HepG2 (cell line): ENCODE results near the gene SMCO4. TPM values are rescaled to one million over a fixed set of nuclear protein-coding genes. Genes with fewer than 3 reads are reported as not detected.

Experiments used
- AGO2 ChIP-seq: fragments of 200-400 bp; formaldehyde crosslinking; optimal IDR thresholded peaks from 2 replicates; pipeline ENCODE3; 2017; ENCODE audit warnings: mild to moderate bottlenecking, low read depth, low read length, moderate library complexity
- CBFB ChIP-seq: sonication (generic); formaldehyde crosslinking; IDR thresholded peaks from 2 replicates; pipeline ENCODE4 v1.4.0; 2020; ENCODE audit warnings: missing genetic modification reagents
- CSRNP1 ChIP-seq: sonication (generic); formaldehyde crosslinking; IDR thresholded peaks from 2 replicates; pipeline ENCODE4 v1.8.1; 2023; ENCODE audit warnings: mild to moderate bottlenecking, missing genetic modification reagents
- DNMT1 ChIP-seq: sonication (generic); formaldehyde crosslinking; IDR thresholded peaks from 2 replicates; pipeline ENCODE4 v1.5.1; 2020; ENCODE audit warnings: mild to moderate bottlenecking, missing genetic modification reagents
- ESRRA ChIP-seq: sonication (generic); formaldehyde crosslinking; IDR thresholded peaks from 2 replicates; pipeline ENCODE4 v1.5.1; 2020; ENCODE audit warnings: mild to moderate bottlenecking, low read depth, missing genetic modification reagents
- FOXJ3 ChIP-seq: sonication (generic); formaldehyde crosslinking; IDR thresholded peaks from 2 replicates; pipeline ENCODE4 v1.4.0; 2020; ENCODE audit warnings: missing genetic modification reagents, mild to moderate bottlenecking, borderline replicate concordance
- FOXK1 ChIP-seq: sonication (generic); formaldehyde crosslinking; IDR thresholded peaks from 2 replicates; pipeline ENCODE4 v1.4.0; 2020; ENCODE audit warnings: low read depth, missing genetic modification reagents, borderline replicate concordance
- IRX3 ChIP-seq: sonication (generic); formaldehyde crosslinking; IDR thresholded peaks from 2 replicates; pipeline ENCODE4 v1.8.1; 2023; ENCODE audit warnings: mild to moderate bottlenecking, low read depth, missing genetic modification reagents, borderline replicate concordance
- JUN ChIP-seq: sonication (generic); formaldehyde crosslinking; IDR thresholded peaks from 2 replicates; pipeline ENCODE4 v1.4.0; 2020; ENCODE audit warnings: mild to moderate bottlenecking, missing genetic modification reagents
- KLF9 ChIP-seq: IDR thresholded peaks from 2 replicates; pipeline ENCODE4 v1.6.1; 2016; ENCODE audit warnings: low read depth
- MIER3 ChIP-seq: IDR thresholded peaks from 2 replicates; pipeline ENCODE4 v1.6.1; 2016; ENCODE audit warnings: missing compliant biosample characterization, borderline replicate concordance
- MYPOP ChIP-seq: sonication (generic); formaldehyde crosslinking; IDR thresholded peaks from 2 replicates; pipeline ENCODE4 v1.8.1; 2023; ENCODE audit warnings: mild to moderate bottlenecking, moderate library complexity, missing genetic modification reagents
- NFKBIZ ChIP-seq: IDR thresholded peaks from 2 replicates; pipeline ENCODE4 v1.6.1; 2018; ENCODE audit warnings: missing genetic modification reagents, missing compliant biosample characterization
- NR3C1 ChIP-seq: sonication (generic); formaldehyde crosslinking; IDR thresholded peaks from 2 replicates; pipeline ENCODE4 v1.4.0; 2020; ENCODE audit warnings: missing genetic modification reagents
- RAD21 ChIP-seq: fragments of 450-650 bp; formaldehyde crosslinking; IDR thresholded peaks from 2 replicates; pipeline ENCODE4 v1.5.0; 2020; ENCODE audit warnings: mild to moderate bottlenecking
- RBM22 ChIP-seq: fragments of 200-400 bp; formaldehyde crosslinking; optimal IDR thresholded peaks from 2 replicates; pipeline ENCODE3; 2017; ENCODE audit warnings: mild to moderate bottlenecking, low read length, moderate library complexity
- SAP130 ChIP-seq: IDR thresholded peaks from 2 replicates; pipeline ENCODE4 v1.6.1; 2016; ENCODE audit warnings: low read depth
- SNAPC2 ChIP-seq: sonication (generic); formaldehyde crosslinking; IDR thresholded peaks from 2 replicates; pipeline ENCODE4 v1.8.1; 2022; ENCODE audit warnings: mild to moderate bottlenecking, missing genetic modification reagents
- SYNCRIP ChIP-seq: fragments of 200-400 bp; formaldehyde crosslinking; IDR thresholded peaks from 2 replicates; pipeline ENCODE4 v1.6.1; 2018; ENCODE audit warnings: mild to moderate bottlenecking, low read depth, low read length; ENCODE audit not compliant: insufficient read depth
- TARDBP ChIP-seq: sonication (generic); formaldehyde crosslinking; IDR thresholded peaks from 2 replicates; pipeline ENCODE4 v1.8.0; 2022; ENCODE audit warnings: mild to moderate bottlenecking, missing genetic modification reagents
- THAP9 ChIP-seq: sonication (generic); formaldehyde crosslinking; IDR thresholded peaks from 2 replicates; pipeline ENCODE4; 2020; ENCODE audit warnings: missing genetic modification reagents, mild to moderate bottlenecking, borderline replicate concordance
- XRCC5 ChIP-seq: fragments of 200-400 bp; formaldehyde crosslinking; optimal IDR thresholded peaks from 2 replicates; pipeline ENCODE3; 2017; ENCODE audit warnings: mild to moderate bottlenecking, low read length
- ZC3H4 ChIP-seq: sonication (generic); formaldehyde crosslinking; IDR thresholded peaks from 2 replicates; pipeline ENCODE4 v1.4.0; 2020; ENCODE audit warnings: missing genetic modification reagents, borderline replicate concordance
- ZNF432 ChIP-seq: sonication (generic); formaldehyde crosslinking; IDR thresholded peaks from 2 replicates; pipeline ENCODE4 v1.5.0; 2020; ENCODE audit warnings: missing genetic modification reagents, mild to moderate bottlenecking, borderline replicate concordance
- ZNF562 ChIP-seq: sonication (generic); formaldehyde crosslinking; IDR thresholded peaks from 2 replicates; pipeline ENCODE4 v1.8.0; 2022; ENCODE audit warnings: missing genetic modification reagents, borderline replicate concordance
- ZNF761 ChIP-seq: sonication (generic); formaldehyde crosslinking; conservative IDR thresholded peaks from 2 replicates; pipeline ENCODE4 v1.4.0; 2020; ENCODE audit warnings: mild to moderate bottlenecking, missing genetic modification reagents
- ZSCAN29 ChIP-seq: sonication (generic); formaldehyde crosslinking; conservative IDR thresholded peaks from 2 replicates; pipeline ENCODE4 v1.4.0; 2020; ENCODE audit warnings: mild to moderate bottlenecking, missing genetic modification reagents
- polyA plus RNA-seq, 8 experiments: library from polyadenylated mRNA; depleted of rRNA in 3 of 8; stranded (reverse) in 7 of 8; unstranded in 1 of 8; fragments of >200 nt; fragmentation: Illumina TruSeq in 4 of 8; extraction: Trizol in 4 of 8; gene quantifications; 2 replicates each; pipeline versions ENCODE4 v1.2.1 to v1.2.3, GENCODE V29; 2011 to 2016; ENCODE audit warnings: low read depth in 4 of 8, missing spikeins in 1 of 8, mixed read lengths in 1 of 8; ENCODE audit not compliant: insufficient read depth in 1 of 8
- total RNA-seq, 5 experiments: library from RNA; depleted of rRNA; stranded (reverse); fragments of >200 nt; fragmentation: Illumina TruSeq; extraction: Trizol; gene quantifications; 2 replicates each; pipeline ENCODE4 v1.2.3, GENCODE V29; 2016; ENCODE audit warnings: low read depth in 1 of 5

Gene SMCO4
- total and polyA plus RNA-seq, 2 of the 13 experiments (the other 11 are each of a cell fraction or from before 2014, with no cell fraction given): 10.6 to 28.5 TPM

GRCh38 chr11:93552874-93553273 is 9.7 kb upstream of the SMCO4 start (continued):
- TF ChIP-seq MYPOP: no peak
- TF ChIP-seq IRX3 (CRISPR knock-in tag): no peak
- no peak for TF ChIP-seq SNAPC2
- no peak for TF ChIP-seq XRCC5
- TF ChIP-seq DNMT1 (CRISPR knock-in tag): no peak
- no peak for TF ChIP-seq FOXJ3
- no peak for TF ChIP-seq RBM22
- TF ChIP-seq AGO2: no peak
- no peak for TF ChIP-seq ZNF432 (CRISPR knock-in tag)
- no peak for TF ChIP-seq ZNF562 (CRISPR knock-in tag)
- TF ChIP-seq CBFB (CRISPR knock-in tag): no peak
- TF ChIP-seq THAP9 (CRISPR knock-in tag): no peak
- TF ChIP-seq JUN (CRISPR knock-in tag): no peak
- TF ChIP-seq TARDBP (CRISPR knock-in tag): no peak
- no peak for TF ChIP-seq NR3C1
- no peak for TF ChIP-seq ZNF761 (CRISPR knock-in tag)
- TF ChIP-seq CSRNP1: no peak
- TF ChIP-seq SYNCRIP: no peak
- TF ChIP-seq ZSCAN29 (CRISPR knock-in tag): no peak
- no peak for TF ChIP-seq KLF9 (CRISPR knock-in tag)
- TF ChIP-seq MIER3 (CRISPR knock-in tag): peak; percentile 26; the same call in 1 of the 2 replicates
- TF ChIP-seq FOXK1 (CRISPR knock-in tag): no peak; the same call in 1 of the 2 replicates
- TF ChIP-seq ZC3H4: no peak
- no peak for TF ChIP-seq RAD21
- TF ChIP-seq NFKBIZ (CRISPR knock-in tag): no peak
- TF ChIP-seq ESRRA: no peak
- TF ChIP-seq SAP130 (CRISPR knock-in tag): peak; percentile 47; the same call in 1 of the 2 replicates
